Measurements from ENCODE around the gene SMYD3. TPM values are rescaled to one million over a fixed set of nuclear protein-coding genes. Genes with fewer than 3 reads are reported as not detected.
"Not testable (repeated sequence)": the region's sequence is repeated elsewhere in the genome, so short reads cannot be mapped to it uniquely, and the experiment has no call there.

Gene SMYD3
- total RNA-seq, 1 donor from 2014 or later, result 27.2 TPM

- Histone ChIP-seq H3K36me3 (no peaks in the 10 kb centered on the region), H3K9me3 (no peaks in the 10 kb centered on the region), H3K4me3 (no peak overlapping the region), H3K27ac (no peak overlapping the region), H3K4me1 (no peaks in the 10 kb centered on the region), H3K27me3 (no peaks in the 10 kb centered on the region)
- ATAC-seq, result no peak
- no peak for TF ChIP-seq CTCF (IDR thresholded peaks at IDR 0.05)
- intact Hi-C loops (cut with DNase I), result no loop called here
- DNase-seq, result no peak
Observed at GRCh38 chr1:245718951-245719350, 788.1 kb downstream of the SMYD3 start.

DNA sequence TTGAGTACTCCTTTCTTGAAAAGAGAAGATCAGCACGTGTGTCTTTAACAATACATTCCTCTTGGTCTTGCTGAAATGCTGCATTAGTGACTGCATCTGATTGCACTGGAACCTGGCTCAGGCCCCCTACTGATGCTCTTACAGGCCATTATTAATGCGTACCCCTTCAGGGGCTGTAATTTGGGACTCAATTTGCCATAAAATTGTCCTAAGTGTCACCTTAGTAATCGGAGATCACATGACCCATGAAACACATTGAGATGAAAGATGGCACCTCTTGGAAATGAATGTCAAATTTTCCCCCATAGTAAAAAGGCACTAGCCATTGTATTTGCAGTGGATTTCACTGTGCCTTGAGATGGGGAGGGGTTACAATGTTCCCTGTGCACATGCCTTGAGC lies 789.0 kb downstream of the SMYD3 start:
- Histone ChIP-seq H3K27me3 (no peaks in the 10 kb centered on the region), H3K9me3 (no peaks in the 10 kb centered on the region), H3K27ac (no peak overlapping the region), H3K36me3 (no peaks in the 10 kb centered on the region), H3K4me1 (no peaks in the 10 kb centered on the region), H3K4me3 (no peak overlapping the region)
- DNase-seq, result no peak
- no peak for TF ChIP-seq CTCF (IDR thresholded peaks at IDR 0.05)
- intact Hi-C loops (cut with DNase I), result no loop called here
- no peak for ATAC-seq

DNA sequence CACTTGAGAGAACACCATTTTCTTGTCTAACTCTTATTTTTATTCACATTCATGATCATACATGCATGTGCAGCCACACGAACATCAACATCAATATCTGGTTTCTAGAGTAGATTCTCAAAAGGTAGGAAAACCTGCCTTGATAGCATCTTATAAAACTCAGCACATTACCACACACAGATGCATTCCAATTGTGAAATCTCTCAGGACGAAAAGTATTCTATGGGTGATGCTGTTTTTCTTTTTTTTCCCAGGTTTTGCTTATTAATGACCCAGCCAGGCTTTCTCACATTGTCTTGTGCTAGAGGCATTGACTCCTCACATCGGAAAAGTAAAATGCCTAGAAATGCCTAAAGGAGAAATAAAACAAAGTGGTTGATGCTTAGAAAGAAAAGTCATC lies 789.5 kb downstream of the SMYD3 start:
- DNase-seq (no peak), ATAC-seq (no peak)
- Histone ChIP-seq H3K27ac (no peak overlapping the region), H3K36me3 (no peaks in the 10 kb centered on the region), H3K27me3 (no peaks in the 10 kb centered on the region), H3K9me3 (no peaks in the 10 kb centered on the region), H3K4me1 (no peaks in the 10 kb centered on the region), H3K4me3 (no peak overlapping the region)
- intact Hi-C loops (cut with DNase I), result no loop called here
- no peak for TF ChIP-seq CTCF (IDR thresholded peaks at IDR 0.05)

GRCh38 chr1:245716561-245716960 lies 790.5 kb downstream of the SMYD3 start:
- no peak for ATAC-seq
- DNase-seq, result no peak
- Histone ChIP-seq H3K4me3 (no peak overlapping the region), H3K9me3 (no peaks in the 10 kb centered on the region), H3K27me3 (no peaks in the 10 kb centered on the region), H3K4me1 (no peaks in the 10 kb centered on the region), H3K36me3 (no peaks in the 10 kb centered on the region), H3K27ac (no peak overlapping the region)
- intact Hi-C loops (cut with DNase I), result no loop called here
- no peak for TF ChIP-seq CTCF (IDR thresholded peaks at IDR 0.05)

GRCh38 chr1:245715970-245716369 lies 791.1 kb downstream of the SMYD3 start:
- ATAC-seq (no peak), DNase-seq (no peak)
- no peak overlapping the region for H3K27ac ChIP-seq
- H3K27me3 ChIP-seq, result no peaks in the 10 kb centered on the region
- intact Hi-C loops (cut with DNase I), result no loop called here
- H3K4me3 ChIP-seq, result no peak overlapping the region
- no peaks in the 10 kb centered on the region for H3K4me1 ChIP-seq
- no peaks in the 10 kb centered on the region for H3K9me3 ChIP-seq
- no peaks in the 10 kb centered on the region for H3K36me3 ChIP-seq
- TF ChIP-seq CTCF (IDR thresholded peaks at IDR 0.05), result no peak

DNA sequence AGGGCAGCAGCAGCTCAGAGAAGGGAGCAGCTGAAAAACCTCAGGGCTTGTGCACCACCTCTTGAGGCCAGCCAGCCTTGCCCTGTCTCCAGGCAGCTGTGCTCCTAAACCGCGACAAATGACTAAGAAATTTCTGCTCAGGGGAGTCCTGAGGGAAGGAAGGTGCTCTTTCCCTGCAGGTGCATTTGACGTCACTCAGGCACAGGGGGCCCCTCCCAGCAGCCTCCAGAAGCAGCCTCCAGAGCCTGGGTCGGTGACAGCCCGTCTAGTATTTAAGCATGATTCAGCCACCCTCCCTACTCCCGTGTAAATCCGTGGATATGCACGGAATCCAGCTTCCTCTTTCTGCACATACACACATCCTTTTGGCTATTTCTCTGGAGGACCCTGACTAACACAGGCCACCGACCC lies 791.8 kb downstream of the SMYD3 start:
- TF ChIP-seq CTCF (IDR thresholded peaks at IDR 0.05), result no peak
- no peak overlapping the region for H3K4me3 ChIP-seq
- ATAC-seq (no peak), DNase-seq (no peak)
- intact Hi-C loops (cut with DNase I), result no loop called here
- no peak overlapping the region for H3K27ac ChIP-seq
- no peaks in the 10 kb centered on the region for H3K36me3 ChIP-seq
- no peaks in the 10 kb centered on the region for H3K4me1 ChIP-seq
- no peaks in the 10 kb centered on the region for H3K9me3 ChIP-seq
- no peaks in the 10 kb centered on the region for H3K27me3 ChIP-seq

GRCh38 chr1:245714027-245714426 lies 793.1 kb downstream of the SMYD3 start:
- H3K27me3 ChIP-seq; intact Hi-C loops (cut with DNase I); ATAC-seq; DNase-seq; H3K4me3 ChIP-seq; H3K4me1 ChIP-seq; H3K27ac ChIP-seq; H3K9me3 ChIP-seq; H3K36me3 ChIP-seq: not testable (repeated sequence)
